Head of caudate nucleus (tissue), 42 donors: Measurements from ENCODE around the gene XIRP2.

Experiments used
- DNase-seq, 42 donors: peaks; one replicate each; pipeline versions ENCODE4 v3.0.0 to v3.0.0-alpha.2; 2020 to 2021; ENCODE audit warnings: mixed read lengths in 7 of 42
- intact Hi-C: fragments of 100-400 bp; cut with DNase I; formaldehyde crosslinking; loops from one replicate; pipeline ENCODE4 v1.15.0; 2022

XIRP2 gene

DNA sequence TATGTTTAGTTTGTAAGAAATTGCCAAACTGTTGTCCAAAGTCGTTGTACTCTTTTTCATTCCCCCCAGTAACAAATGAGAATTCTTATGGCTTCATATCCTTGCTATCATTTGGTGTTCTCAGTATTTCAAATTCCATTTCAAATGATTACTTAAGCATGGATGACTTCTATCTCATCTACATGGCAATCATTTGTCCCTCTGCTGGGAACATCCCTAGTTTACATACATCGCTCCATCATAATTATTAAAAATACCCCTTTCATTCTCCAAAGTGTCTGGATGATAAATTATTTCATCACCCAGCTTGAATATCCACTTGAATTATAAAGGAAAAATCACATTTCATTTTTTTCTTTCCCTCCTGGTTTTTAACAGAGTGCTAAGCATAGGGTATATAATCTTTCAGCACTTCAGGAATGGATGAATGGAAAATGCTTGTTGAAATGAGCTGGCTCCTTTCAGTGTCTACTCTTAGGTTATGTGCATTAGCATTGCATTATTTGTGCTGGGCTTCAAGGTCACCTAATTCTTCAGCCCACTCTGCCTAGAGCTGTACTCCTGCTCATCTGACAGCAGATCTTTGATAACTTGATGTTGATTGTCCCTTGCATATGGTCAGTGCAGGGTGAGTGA lies 33.1 kb downstream of the XIRP2 start:
- no peak for DNase-seq
- intact Hi-C loops = no loop called here

- no peak for DNase-seq
- intact Hi-C loops = no loop called here
These were observed 36.7 kb downstream of the XIRP2 start for GRCh38 chr2:166924967-166925366.

DNA sequence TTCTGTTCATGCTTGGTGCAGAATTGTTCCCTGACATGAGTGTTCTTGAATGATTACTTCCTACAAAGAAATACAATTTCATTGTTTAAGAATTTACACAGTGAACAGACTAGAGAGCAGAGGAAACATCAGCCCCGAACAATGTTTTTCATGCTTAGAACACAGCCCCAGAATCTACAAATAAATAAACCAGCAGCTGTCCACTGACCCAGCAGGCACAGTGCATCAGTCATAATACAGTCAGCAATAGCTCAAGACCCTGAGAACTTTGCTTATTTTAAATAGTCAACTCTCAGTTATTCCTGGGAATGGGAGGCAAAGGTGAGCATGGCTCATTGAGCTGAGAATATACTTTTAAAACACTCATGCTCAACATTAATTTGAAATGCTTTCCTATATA lies 38.4 kb downstream of the XIRP2 start:
- DNase-seq = no peak
- intact Hi-C loops = no loop called here

DNA sequence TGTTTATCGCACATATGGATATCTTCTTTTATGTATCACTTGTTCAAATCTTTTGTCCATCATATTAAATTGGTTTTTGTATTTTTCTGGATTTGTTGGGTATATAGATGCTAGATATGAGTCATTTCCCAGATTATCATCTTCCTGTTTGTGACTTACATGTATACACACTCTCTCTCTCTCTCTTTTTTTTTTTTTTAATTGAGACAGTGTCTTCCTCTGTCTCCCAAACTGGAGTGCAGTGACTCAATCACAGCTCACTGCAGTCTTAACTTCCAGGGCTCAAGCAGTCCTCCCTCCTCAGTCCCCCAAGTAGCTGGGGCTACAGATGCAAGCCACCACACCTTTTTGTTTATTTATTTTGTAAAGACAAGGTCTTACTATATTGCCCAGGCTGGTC lies 43.8 kb downstream of the XIRP2 start:
- DNase-seq = no peak
- intact Hi-C loops = no loop called here

GRCh38 chr2:166934817-166935216 lies 46.5 kb downstream of the XIRP2 start:
- no peak for DNase-seq
- intact Hi-C loops = no loop called here

DNA sequence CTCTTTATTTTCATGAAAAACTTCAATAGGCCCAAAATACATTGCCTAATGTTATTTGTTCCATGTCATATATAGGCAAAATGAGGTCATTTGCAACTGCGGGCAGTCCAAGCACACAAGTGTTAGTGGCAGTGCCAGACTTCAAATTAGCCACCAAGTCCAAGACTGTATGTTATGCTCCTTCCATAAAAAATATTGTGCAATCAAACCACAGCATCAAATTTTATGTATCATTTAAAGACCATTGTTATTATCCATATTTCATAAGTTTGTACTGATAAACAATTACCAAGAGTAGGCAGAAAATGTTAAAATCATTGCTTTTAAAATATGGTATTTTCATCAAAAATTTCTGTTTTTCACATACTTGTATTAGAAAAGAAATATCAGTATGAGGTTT lies 54.1 kb downstream of the XIRP2 start:
- no peak for DNase-seq
- intact Hi-C loops = no loop called here

DNA sequence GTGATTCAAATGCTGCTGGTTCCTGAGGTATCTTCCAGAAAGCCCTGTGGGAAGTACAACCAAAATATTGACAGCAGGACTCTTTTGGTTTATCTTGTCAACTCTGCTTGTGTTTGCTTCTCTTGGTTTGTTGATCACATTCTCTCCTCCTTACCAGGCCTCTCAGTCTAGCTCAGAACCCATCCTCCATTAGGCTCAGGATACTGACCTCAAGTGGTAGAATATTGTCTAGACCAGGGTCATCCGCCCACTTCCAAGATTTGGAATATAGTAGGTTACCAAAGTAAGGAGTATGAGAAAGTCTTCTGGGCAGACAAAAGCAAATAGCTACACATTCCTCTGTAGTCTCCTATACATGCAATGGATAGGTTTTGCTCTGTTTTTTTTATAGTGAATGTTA lies 56.6 kb downstream of the XIRP2 start:
- DNase-seq = no peak
- intact Hi-C loops = no loop called here

- no peak for DNase-seq
- intact Hi-C loops = no loop called here
These were observed 69.4 kb downstream of the XIRP2 start for GRCh38 chr2:166957686-166958085.

GRCh38 chr2:166958986-166959481 lies 70.8 kb downstream of the XIRP2 start:
- DNase-seq = no peak
- intact Hi-C loops = no loop called here

- DNase-seq = no peak
- intact Hi-C loops = no loop called here
These were observed 71.3 kb downstream of the XIRP2 start for GRCh38 chr2:166959556-166959955.

DNA sequence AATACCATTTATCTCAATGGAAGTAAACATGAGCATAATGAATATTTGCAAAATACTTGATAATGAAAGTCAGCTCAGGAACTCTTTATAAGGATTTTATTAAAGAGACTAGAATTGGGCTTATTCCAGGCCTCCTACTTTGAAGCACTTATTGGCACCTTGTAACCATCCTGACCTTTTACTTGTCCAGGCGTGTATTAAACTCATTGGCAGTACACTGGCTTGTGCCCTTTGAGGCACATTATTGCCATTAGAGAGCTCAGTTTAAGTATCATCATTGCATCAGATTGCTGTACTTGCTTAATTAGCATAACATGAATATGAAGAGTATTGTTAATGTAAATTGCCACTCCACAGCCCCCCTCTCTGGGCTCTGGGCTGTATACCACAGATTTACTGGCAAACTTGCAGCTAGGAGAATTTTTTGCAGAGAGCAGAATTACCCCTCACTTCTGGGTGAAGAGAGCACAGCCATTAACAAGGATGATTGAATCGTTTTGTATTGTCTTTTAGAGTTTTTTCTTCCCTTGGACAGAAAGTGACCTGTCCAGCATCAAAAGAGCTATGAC lies 72.5 kb downstream of the XIRP2 start:
- no peak for DNase-seq
- intact Hi-C loops = no loop called here

DNA sequence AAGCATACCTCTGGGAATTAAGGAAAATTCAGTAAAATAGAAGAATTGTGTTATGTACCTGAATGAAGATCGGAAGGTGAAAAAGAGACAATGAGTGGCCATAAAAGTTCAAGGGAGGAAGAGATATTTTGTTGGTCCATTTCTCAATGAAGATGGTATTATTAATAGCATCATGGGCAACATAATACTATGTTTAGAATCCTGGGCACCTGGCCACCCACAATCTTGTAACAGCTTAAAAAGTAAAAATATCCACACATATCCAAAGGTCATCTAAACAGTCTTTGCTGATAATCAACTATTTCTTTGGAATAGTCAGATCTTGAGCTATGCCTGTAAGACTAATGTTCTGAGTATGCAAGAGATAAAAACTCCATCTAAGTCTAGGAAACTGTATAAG lies 73.7 kb downstream of the XIRP2 start:
- no peak for DNase-seq
- intact Hi-C loops = no loop called here

DNA sequence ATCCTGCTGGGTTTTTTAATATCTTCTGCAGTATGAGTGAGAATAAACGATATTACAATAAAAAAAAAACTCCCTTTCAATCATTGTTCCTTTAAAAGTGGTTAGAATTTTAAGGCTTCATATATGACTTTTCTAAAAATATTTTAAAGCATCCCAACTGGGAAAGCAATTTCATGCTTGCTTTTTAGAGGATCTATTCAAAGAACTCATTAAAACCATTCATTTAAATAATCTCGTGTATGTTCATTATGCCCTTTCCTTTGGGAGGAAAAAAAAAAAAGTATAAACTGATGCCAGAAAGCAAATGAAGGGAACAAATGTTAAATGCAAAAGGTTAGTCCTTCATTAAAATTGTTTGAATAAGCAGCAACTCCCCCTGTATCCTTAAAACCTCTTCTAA lies 81.2 kb downstream of the XIRP2 start:
- intact Hi-C loops = no loop called here
- DNase-seq = no peak

DNA sequence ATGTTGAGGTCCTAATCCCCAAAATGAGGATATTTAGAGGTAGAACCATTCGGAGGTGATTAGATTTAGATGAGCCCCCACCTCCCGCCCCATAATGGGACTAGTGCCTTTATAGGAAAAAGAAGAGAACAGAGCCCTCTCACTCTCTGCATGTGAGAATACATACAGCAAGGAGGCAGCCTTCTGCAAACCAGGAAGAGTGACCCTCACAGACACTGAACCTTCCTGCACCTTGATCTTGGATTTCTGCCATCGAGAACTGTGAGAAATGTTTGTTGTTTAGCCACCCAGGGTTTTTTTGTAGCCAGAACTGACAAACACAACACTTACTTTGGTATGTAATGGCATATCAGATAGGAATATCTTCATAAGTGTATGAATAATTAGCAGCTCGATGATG lies 83.7 kb downstream of the XIRP2 start:
- intact Hi-C loops = no loop called here
- no peak for DNase-seq

GRCh38 chr2:166972418-166972817 lies 84.1 kb downstream of the XIRP2 start:
- DNase-seq = no peak
- intact Hi-C loops = no loop called here

DNA sequence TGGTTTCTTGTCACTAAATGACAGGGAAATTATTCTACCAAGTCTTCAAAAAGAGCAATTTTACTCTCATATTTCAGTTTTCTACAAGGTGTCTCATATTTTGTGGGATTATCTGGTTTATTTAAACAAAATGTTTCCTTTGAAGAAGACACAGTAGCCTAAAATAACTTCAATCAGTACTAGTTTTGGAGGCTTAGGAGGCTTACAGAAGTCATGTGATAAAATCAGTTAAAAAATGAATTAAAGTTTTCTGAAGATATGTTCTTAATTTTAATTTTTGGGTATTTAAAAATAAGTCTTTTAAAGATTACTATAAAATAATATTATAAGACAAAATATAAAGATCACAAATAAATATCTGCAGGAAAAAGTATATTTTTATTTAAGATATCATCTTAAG lies 95.9 kb downstream of the XIRP2 start:
- no peak for DNase-seq
- intact Hi-C loops = no loop called here

DNA sequence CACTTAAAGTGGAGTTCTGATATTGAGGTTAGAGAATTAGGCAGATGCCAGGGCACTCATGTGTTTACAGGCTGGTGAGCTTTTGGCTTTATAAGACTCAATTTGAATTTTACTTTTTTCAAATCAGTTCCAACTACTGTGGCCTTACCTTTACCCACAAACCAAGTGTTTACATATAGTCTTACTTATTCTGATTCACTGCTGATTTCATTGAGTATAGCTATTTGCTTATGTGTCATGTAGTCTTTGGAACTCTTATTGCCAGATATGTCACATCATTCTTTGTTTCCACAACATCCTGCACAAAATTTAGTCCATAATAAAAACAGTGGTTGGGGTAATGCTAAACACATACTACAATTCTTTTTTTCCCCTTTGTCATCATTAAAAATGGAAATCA lies 96.5 kb downstream of the XIRP2 start:
- intact Hi-C loops = no loop called here

DNA sequence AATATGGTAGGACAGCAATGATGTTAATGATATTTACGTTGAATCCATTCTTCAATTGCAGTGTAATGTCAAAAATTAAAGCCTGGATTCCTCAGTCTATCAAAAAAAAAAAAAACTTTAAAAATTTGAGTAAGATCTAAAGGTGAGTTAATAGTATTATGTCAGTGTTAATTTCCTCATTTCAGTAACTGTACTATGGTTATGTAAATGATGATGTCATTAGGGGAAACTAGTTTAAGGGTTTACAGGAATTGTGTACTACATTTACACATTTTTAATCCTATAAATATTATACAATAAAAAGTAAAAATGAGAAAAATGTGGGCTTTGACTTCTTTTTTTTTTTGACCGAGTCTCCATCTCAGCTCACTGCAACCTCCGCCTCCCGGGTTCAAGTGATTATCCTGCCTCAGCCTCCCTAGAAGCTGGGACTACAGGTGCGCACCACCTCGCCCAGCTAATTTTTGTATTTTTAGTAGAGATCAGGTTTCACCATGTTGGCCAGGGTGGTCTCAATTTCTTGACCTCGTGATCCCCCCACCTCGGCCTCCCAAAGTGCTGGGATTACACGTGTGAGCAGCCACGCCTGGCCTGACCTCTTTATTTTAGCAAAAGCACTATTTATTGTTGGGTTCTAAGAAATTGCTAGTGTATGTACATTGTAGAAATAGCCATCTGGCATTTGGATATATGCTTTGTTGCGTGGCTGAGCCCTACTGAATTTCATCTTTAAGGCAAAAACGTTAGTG lies 106.5 kb downstream of the XIRP2 start:
- DNase-seq = no peak
- intact Hi-C loops = no loop called here

More for the DNA sequence above, 96.5 kb downstream of the XIRP2 start:
- no peak for DNase-seq

- intact Hi-C loops = no loop called here
- no peak for DNase-seq
These were observed 108.2 kb downstream of the XIRP2 start for GRCh38 chr2:166996465-166996864.

- no peak for DNase-seq
These were observed 112.9 kb downstream of the XIRP2 start for GRCh38 chr2:167001165-167001564.

GRCh38 chr2:167005096-167005495 lies 116.8 kb downstream of the XIRP2 start:
- intact Hi-C loops = no loop called here
- no peak for DNase-seq

More at GRCh38 chr2:167001165-167001564, 112.9 kb downstream of the XIRP2 start:
- intact Hi-C loops = no loop called here
